Daoy (cell line): ENCODE results near the gene TIGD7. TPM values are rescaled to one million over a fixed set of nuclear protein-coding genes. Genes with fewer than 3 reads are reported as not detected.

Experiments
- total RNA-seq: library from RNA; depleted of rRNA; stranded (reverse); fragments of >200 nt; shearing (Covaris generic); gene quantifications from 2 replicates; pipeline ENCODE4 v1.2.3, GENCODE V29; 2014; rRNA removed

Gene TIGD7
- total RNA-seq, 1 experiment from 2014 or later, result 3.5 TPM

Other genes with a start within 250 kb of the TIGD7 start
- gene IL32, start 239.8 kb downstream of the TIGD7 start, total RNA-seq, result 362 and 393 TPM in 2 replicates
- not detected in 2 replicates for gene ZSCAN10, start 206.1 kb downstream of the TIGD7 start, total RNA-seq
- 6.6 and 10.5 TPM in 2 replicates for gene ZNF205, start 192.8 kb downstream of the TIGD7 start, total RNA-seq
- 3.7 and 5.6 TPM in 2 replicates for gene ZNF213, start 170.4 kb downstream of the TIGD7 start, total RNA-seq
- gene OR1F1, start 117.2 kb downstream of the TIGD7 start, total RNA-seq, result not detected in 2 replicates
- 8.0 and 8.7 TPM in 2 replicates for gene ZNF200, start 70.3 kb downstream of the TIGD7 start, total RNA-seq
- 0.21 and 0.34 TPM in 2 replicates for gene MEFV, start 48.8 kb downstream of the TIGD7 start, total RNA-seq
- 28.8 and 61.1 TPM in 2 replicates for gene ZNF263, start 21.9 kb downstream of the TIGD7 start, total RNA-seq
- gene ZNF75A, start 67 bp upstream of the TIGD7 start, total RNA-seq, result 20.6 and 20.7 TPM in 2 replicates
- not detected in 2 replicates for gene OR2C1, start 50.5 kb upstream of the TIGD7 start, total RNA-seq
- 7.6 and 14.2 TPM in 2 replicates for gene ZSCAN32, start 95.6 kb upstream of the TIGD7 start, total RNA-seq
- 3.8 and 7.4 TPM in 2 replicates for gene ZNF174, start 95.8 kb upstream of the TIGD7 start, total RNA-seq
- gene ZNF597, start 138.1 kb upstream of the TIGD7 start, total RNA-seq, result not detected in 2 replicates
- 0.83 and 2.2 TPM in 2 replicates for gene NAA60, start 138.2 kb upstream of the TIGD7 start, total RNA-seq
- not detected in 2 replicates for gene C16orf90, start 190.1 kb upstream of the TIGD7 start, total RNA-seq
- 19.2 and 21.9 TPM in 2 replicates for gene CLUAP1, start 195.6 kb upstream of the TIGD7 start, total RNA-seq